Measurements from ENCODE around the gene DDX6. TPM values are rescaled to one million over a fixed set of nuclear protein-coding genes. Genes with fewer than 3 reads are reported as not detected.

Gene DDX6
- total RNA-seq, 1 experiment from 2014 or later: 155 TPM

DNA sequence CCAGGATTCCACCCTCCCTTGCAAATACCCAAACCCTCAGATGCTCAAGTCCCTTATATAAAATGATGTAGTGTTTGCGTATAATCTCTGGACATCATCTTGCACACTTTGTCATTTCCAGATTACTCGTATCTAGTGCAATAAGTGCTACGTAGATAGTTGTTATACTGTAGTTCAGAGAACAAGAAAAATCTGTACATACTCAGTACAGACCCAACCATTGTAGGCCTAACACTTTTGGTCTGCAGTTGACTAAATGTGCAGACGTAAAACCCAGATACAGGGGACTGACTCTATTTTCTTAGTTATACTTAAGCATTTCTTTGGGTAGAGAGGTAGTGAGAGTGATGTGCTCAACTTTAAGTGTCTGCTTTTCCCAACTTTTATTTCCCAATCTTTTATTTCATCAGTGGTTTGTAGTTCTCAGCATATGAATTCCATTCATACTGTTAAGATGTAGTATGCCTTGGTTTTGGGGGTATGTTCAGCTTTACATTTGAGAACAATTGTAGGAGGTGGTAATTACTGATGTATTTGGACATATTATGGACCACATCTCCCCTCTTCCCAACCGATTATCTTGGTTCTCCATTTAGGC, 43.9 kb downstream of the DDX6 start:
- Histone ChIP-seq H3K4me3 (ENCODE audit: low read depth in 2 of 2, low read length in 2 of 2) (no peak overlapping the region), H3K36me3 (ENCODE audit: control insufficient read depth, insufficient read depth, low read length) (peaks cover 19% of the 10 kb centered on the region; the same call in 1 of the 2 replicates), H3K27me3 (ENCODE audit: control insufficient read depth, insufficient read depth, low read length) (no peaks in the 10 kb centered on the region), H3K4me1 (ENCODE audit: control insufficient read depth, insufficient read depth, low read length) (no peaks in the 10 kb centered on the region), H3K9me3 (ENCODE audit: control insufficient read depth, insufficient read depth, low read depth, low read length) (no peaks in the 10 kb centered on the region), H3K27ac (ENCODE audit: low read length) (no peak overlapping the region)
- intact Hi-C loops (cut with micrococcal nuclease; ENCODE audit: unreplicated experiment): no loop called here
- TF ChIP-seq, protein P1, sequence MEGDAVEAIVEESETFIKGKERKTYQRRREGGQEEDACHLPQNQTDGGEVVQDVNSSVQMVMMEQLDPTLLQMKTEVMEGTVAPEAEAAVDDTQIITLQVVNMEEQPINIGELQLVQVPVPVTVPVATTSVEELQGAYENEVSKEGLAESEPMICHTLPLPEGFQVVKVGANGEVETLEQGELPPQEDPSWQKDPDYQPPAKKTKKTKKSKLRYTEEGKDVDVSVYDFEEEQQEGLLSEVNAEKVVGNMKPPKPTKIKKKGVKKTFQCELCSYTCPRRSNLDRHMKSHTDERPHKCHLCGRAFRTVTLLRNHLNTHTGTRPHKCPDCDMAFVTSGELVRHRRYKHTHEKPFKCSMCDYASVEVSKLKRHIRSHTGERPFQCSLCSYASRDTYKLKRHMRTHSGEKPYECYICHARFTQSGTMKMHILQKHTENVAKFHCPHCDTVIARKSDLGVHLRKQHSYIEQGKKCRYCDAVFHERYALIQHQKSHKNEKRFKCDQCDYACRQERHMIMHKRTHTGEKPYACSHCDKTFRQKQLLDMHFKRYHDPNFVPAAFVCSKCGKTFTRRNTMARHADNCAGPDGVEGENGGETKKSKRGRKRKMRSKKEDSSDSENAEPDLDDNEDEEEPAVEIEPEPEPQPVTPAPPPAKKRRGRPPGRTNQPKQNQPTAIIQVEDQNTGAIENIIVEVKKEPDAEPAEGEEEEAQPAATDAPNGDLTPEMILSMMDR (IDR thresholded peaks at IDR 0.05): no peak
- peak; percentile 31; the same call in 1 of the 2 replicates for TF ChIP-seq POLR2AphosphoS5 (IDR thresholded peaks at IDR 0.05; ENCODE audit: low read depth, low read length)
- no peak for DNase-seq (ENCODE audit: low read depth, low spot score)
- BruUV-seq (replicated peaks): no TSS peak
- CTCF ChIA-PET: no interaction called here
- POLR2A ChIA-PET: no interaction called here
- ATAC-seq: peak; percentile 44
- in situ Hi-C loops (cut with HindIII; ENCODE audit: low pct_unique_long_range_greater_than_20kb, low sequenced_read_pairs): no loop called here

DNA sequence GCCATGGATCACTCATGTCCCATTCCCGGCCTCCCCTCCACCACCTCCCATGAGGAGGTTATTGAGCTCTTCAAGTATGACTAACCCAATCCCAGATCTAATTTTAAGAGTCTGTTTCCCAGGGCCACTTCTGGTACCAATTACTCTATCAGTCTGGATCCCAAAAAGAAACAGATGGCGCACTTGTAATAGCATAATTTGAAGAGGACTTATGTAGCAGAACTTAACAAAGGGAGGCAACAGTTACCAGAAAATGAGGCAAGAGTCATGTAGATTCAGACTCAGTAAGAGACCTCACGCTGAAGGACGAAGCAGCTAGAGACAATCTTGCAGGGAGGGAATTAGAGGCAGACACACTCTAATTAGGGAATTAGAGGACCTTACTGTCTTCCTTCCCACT, 46.9 kb downstream of the DDX6 start:
- CTCF ChIA-PET: interaction anchor here (1.7 kb wide), 1 partner anchor 54 kb away, joined by 6 read pairs; no protein-coding TSS in a partner anchor
- intact Hi-C loops (cut with micrococcal nuclease; ENCODE audit: unreplicated experiment): no loop called here
- ATAC-seq: no peak

More for the DNA sequence above, 46.9 kb downstream of the DDX6 start:
- POLR2A ChIA-PET: no interaction called here
- Histone ChIP-seq H3K27me3 (ENCODE audit: control insufficient read depth, insufficient read depth, low read length) (no peaks in the 10 kb centered on the region), H3K4me1 (ENCODE audit: control insufficient read depth, insufficient read depth, low read length) (no peaks in the 10 kb centered on the region), H3K36me3 (ENCODE audit: control insufficient read depth, insufficient read depth, low read length) (no peaks in the 10 kb centered on the region), H3K9me3 (ENCODE audit: control insufficient read depth, insufficient read depth, low read depth, low read length) (no peaks in the 10 kb centered on the region), H3K4me3 (ENCODE audit: low read depth in 2 of 2, low read length in 2 of 2) (no peak overlapping the region), H3K27ac (ENCODE audit: low read length) (no peak overlapping the region)
- in situ Hi-C loops (cut with HindIII; ENCODE audit: low pct_unique_long_range_greater_than_20kb, low sequenced_read_pairs): no loop called here
- TF ChIP-seq POLR2AphosphoS5 (IDR thresholded peaks at IDR 0.05; ENCODE audit: low read depth, low read length) (no peak), SIN3A (IDR thresholded peaks at IDR 0.05; ENCODE audit: borderline replicate concordance, insufficient read depth, low read depth, low read length) (no peak), TCF7L2 (IDR thresholded peaks at IDR 0.05; ENCODE audit: low read depth, low read length) (no peak)
- TF ChIP-seq, protein P2, sequence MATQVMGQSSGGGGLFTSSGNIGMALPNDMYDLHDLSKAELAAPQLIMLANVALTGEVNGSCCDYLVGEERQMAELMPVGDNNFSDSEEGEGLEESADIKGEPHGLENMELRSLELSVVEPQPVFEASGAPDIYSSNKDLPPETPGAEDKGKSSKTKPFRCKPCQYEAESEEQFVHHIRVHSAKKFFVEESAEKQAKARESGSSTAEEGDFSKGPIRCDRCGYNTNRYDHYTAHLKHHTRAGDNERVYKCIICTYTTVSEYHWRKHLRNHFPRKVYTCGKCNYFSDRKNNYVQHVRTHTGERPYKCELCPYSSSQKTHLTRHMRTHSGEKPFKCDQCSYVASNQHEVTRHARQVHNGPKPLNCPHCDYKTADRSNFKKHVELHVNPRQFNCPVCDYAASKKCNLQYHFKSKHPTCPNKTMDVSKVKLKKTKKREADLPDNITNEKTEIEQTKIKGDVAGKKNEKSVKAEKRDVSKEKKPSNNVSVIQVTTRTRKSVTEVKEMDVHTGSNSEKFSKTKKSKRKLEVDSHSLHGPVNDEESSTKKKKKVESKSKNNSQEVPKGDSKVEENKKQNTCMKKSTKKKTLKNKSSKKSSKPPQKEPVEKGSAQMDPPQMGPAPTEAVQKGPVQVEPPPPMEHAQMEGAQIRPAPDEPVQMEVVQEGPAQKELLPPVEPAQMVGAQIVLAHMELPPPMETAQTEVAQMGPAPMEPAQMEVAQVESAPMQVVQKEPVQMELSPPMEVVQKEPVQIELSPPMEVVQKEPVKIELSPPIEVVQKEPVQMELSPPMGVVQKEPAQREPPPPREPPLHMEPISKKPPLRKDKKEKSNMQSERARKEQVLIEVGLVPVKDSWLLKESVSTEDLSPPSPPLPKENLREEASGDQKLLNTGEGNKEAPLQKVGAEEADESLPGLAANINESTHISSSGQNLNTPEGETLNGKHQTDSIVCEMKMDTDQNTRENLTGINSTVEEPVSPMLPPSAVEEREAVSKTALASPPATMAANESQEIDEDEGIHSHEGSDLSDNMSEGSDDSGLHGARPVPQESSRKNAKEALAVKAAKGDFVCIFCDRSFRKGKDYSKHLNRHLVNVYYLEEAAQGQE (IDR thresholded peaks at IDR 0.05; ENCODE audit: insufficient read depth in 1 of 2, low read depth in 2 of 2, low read length in 1 of 2): no peak
- TF ChIP-seq, protein P1 (IDR thresholded peaks at IDR 0.05): no peak
- no TSS peak for BruUV-seq (replicated peaks)
- no peak for DNase-seq (ENCODE audit: low read depth, low spot score)
